Embryonic facial prominence (tissue), 1 donor: ENCODE measurements around the gene PBOV1.

Source experiments
- DNase-seq: peaks from one replicate; pipeline ENCODE4 v3.0.0-alpha.2; 2016; ENCODE audit errors: extremely low spot score

The PBOV1 gene

GRCh38 chr6:138218449-138218848, at the start of gene PBOV1:
Gene PBOV1, minus strand, starts transcription at chr6:138218491. Its CDS starts 96 bp downstream, at chr6:138218395.
- DNase-seq, result no peak

GRCh38 chr6:138266095-138266494, 47.8 kb upstream of the PBOV1 start:
- DNase-seq, result no peak

- DNase-seq, result no peak
Observed at GRCh38 chr6:138264372-138264880, 46.1 kb upstream of the PBOV1 start.

GRCh38 chr6:138263963-138264362, 45.7 kb upstream of the PBOV1 start:
- no peak for DNase-seq

- DNase-seq, result no peak
Observed at GRCh38 chr6:138261116-138261780, 43.0 kb upstream of the PBOV1 start.

GRCh38 chr6:138258991-138259390, 40.7 kb upstream of the PBOV1 start:
- no peak for DNase-seq

GRCh38 chr6:138258197-138258596, 39.9 kb upstream of the PBOV1 start:
- DNase-seq, result no peak

GRCh38 chr6:138257638-138258040, 39.3 kb upstream of the PBOV1 start:
- no peak for DNase-seq

GRCh38 chr6:138255443-138255842, 37.2 kb upstream of the PBOV1 start:
- DNase-seq, result no peak

- no peak for DNase-seq
Observed at GRCh38 chr6:138253731-138254130, 35.4 kb upstream of the PBOV1 start.

GRCh38 chr6:138250513-138251247, 32.4 kb upstream of the PBOV1 start:
- DNase-seq, result no peak

- no peak for DNase-seq
Observed at GRCh38 chr6:138250053-138250452, 31.8 kb upstream of the PBOV1 start.

GRCh38 chr6:138248878-138249277, 30.6 kb upstream of the PBOV1 start:
- no peak for DNase-seq

- no peak for DNase-seq
Observed at GRCh38 chr6:138248011-138248410, 29.7 kb upstream of the PBOV1 start.

GRCh38 chr6:138246650-138247440, 28.6 kb upstream of the PBOV1 start:
- no peak for DNase-seq

GRCh38 chr6:138245751-138246150, 27.5 kb upstream of the PBOV1 start:
- no peak for DNase-seq

- no peak for DNase-seq
Observed at GRCh38 chr6:138242987-138243592, 24.8 kb upstream of the PBOV1 start.

- DNase-seq, result no peak
Observed at GRCh38 chr6:138241934-138242333, 23.6 kb upstream of the PBOV1 start.

GRCh38 chr6:138241381-138241780, 23.1 kb upstream of the PBOV1 start:
- DNase-seq, result no peak

- DNase-seq, result no peak
Observed at GRCh38 chr6:138240476-138241245, 22.4 kb upstream of the PBOV1 start.

GRCh38 chr6:138239774-138240173, 21.5 kb upstream of the PBOV1 start:
- DNase-seq, result no peak
